ENCODE data around the gene MRPL18. TPM values are rescaled to one million over a fixed set of nuclear protein-coding genes. Genes with fewer than 3 reads are reported as not detected.
"Not testable (repeated sequence)": the region's sequence is repeated elsewhere in the genome, so short reads cannot be mapped to it uniquely, and the experiment has no call there.

Gene MRPL18
- polyA plus RNA-seq, 3 donors: 28.5 to 88.2 (median 74.1) TPM

DNA sequence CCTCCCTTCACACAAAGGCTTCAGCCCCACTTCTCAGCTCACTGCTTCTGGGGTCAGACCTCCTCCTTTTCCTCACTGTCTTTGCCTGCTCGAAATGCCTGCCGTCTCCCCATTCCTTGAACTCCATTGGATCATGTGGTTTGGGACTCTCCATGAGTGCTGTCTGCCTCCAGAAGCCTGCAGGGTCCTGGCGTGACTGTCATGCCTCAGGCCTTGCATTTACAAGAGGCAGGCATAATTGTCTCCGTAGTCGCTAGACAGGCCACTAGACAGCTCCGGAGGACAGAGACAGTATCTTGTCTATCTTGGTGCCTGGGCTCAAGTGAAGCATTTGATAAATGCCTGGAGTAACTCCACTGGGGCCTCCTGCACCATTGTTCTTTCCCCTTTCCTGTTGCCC lies 25.1 kb downstream of the MRPL18 start:
- peaks cover 9 to 14% of the 10 kb centered on the region in 2 donors for H3K4me1 ChIP-seq (ENCODE audit: control insufficient read depth in 1 of 2, insufficient read depth in 2 of 2, low read length in 2 of 2)
- H3K27ac ChIP-seq (ENCODE audit: low read depth in 1 of 2, low read length in 2 of 2): no peak overlapping the region
- no peaks in the 10 kb centered on the region for H3K36me3 ChIP-seq (replicated peaks in 1 of 2; ENCODE audit: control insufficient read depth in 1 of 2, insufficient read depth in 2 of 2, low read length in 2 of 2)
- Mint-ChIP-seq H3K4me1 (peaks cover 20% of the 10 kb centered on the region), H3K27ac (peak overlapping the region in 1 of 7 donors; percentile 49), H3K36me3 (no peaks in the 10 kb centered on the region), H3K4me3 (no peak overlapping the region), H3K27me3 (ENCODE audit: low read depth in 3 of 3) (peaks cover 2 to 8% (median 4%) of the 10 kb centered on the region in 3 donors), H3K9me3 (no peaks in the 10 kb centered on the region)
- no peak overlapping the region for H3K4me2 ChIP-seq (replicated peaks; ENCODE audit: extremely low read depth, low read length, poor library complexity, severe bottlenecking)
- DNase-seq: no peak
- H3K79me2 ChIP-seq (ENCODE audit: insufficient read depth, low read length): no peaks in the 10 kb centered on the region
- no peaks in the 10 kb centered on the region for H4K20me1 ChIP-seq (ENCODE audit: insufficient read depth, low read length)
- no peaks in the 10 kb centered on the region for H3K9me3 ChIP-seq (replicated peaks in 1 of 2; ENCODE audit: control insufficient read depth in 1 of 2, insufficient read depth in 1 of 2, low read length in 2 of 2)
- H2AFZ ChIP-seq (ENCODE audit: insufficient read depth, low read depth, low read length, poor library complexity, severe bottlenecking): no peak overlapping the region
- H3K4me3 ChIP-seq (replicated peaks in 1 of 3; ENCODE audit: low read depth in 2 of 3, low read length in 3 of 3): no peak overlapping the region
- WGBS (ENCODE audit: insufficient coverage): 100% methylated on average over 6 of the region's 6 CpGs
- no peak overlapping the region for H3K9ac ChIP-seq (ENCODE audit: insufficient read depth, low read length, poor library complexity, severe bottlenecking)
- intact Hi-C loops (cut with micrococcal nuclease): no loop called here
- TF ChIP-seq, protein P1, sequence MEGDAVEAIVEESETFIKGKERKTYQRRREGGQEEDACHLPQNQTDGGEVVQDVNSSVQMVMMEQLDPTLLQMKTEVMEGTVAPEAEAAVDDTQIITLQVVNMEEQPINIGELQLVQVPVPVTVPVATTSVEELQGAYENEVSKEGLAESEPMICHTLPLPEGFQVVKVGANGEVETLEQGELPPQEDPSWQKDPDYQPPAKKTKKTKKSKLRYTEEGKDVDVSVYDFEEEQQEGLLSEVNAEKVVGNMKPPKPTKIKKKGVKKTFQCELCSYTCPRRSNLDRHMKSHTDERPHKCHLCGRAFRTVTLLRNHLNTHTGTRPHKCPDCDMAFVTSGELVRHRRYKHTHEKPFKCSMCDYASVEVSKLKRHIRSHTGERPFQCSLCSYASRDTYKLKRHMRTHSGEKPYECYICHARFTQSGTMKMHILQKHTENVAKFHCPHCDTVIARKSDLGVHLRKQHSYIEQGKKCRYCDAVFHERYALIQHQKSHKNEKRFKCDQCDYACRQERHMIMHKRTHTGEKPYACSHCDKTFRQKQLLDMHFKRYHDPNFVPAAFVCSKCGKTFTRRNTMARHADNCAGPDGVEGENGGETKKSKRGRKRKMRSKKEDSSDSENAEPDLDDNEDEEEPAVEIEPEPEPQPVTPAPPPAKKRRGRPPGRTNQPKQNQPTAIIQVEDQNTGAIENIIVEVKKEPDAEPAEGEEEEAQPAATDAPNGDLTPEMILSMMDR (IDR thresholded peaks at IDR 0.05): no peak
- H3K27me3 ChIP-seq (ENCODE audit: control insufficient read depth in 2 of 2, insufficient read depth in 2 of 2, low read length in 2 of 2): no peaks in the 10 kb centered on the region

DNA sequence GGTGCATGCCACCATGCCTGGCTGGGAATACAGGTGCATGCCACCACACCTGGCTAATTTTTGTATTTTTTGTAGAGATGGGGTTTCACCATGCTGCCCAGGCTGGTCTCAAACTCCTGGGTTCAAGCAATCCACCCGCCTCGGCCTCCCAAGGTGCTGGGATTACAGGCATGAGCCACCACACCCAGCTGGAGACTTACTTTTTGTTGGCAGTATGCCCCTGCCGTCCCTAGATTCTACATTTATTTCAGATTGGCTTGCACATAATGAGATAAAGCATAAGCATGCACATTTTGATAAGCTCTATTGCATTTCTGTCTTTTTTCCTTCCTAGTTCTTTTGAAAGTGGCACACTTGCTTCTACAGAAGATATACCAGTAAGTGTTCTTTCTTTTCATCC lies 26.5 kb downstream of the MRPL18 start:
- H3K4me3 ChIP-seq (replicated peaks in 1 of 3; ENCODE audit: low read depth in 2 of 3, low read length in 3 of 3); H3K36me3 ChIP-seq (replicated peaks in 1 of 2; ENCODE audit: control insufficient read depth in 1 of 2, insufficient read depth in 2 of 2, low read length in 2 of 2); H4K20me1 ChIP-seq (ENCODE audit: insufficient read depth, low read length); H3K27me3 ChIP-seq (ENCODE audit: control insufficient read depth in 2 of 2, insufficient read depth in 2 of 2, low read length in 2 of 2); H3K4me2 ChIP-seq (replicated peaks; ENCODE audit: extremely low read depth, low read length, poor library complexity, severe bottlenecking); DNase-seq; intact Hi-C loops (cut with micrococcal nuclease); H2AFZ ChIP-seq (ENCODE audit: insufficient read depth, low read depth, low read length, poor library complexity, severe bottlenecking); H3K9me3 ChIP-seq (replicated peaks in 1 of 2; ENCODE audit: control insufficient read depth in 1 of 2, insufficient read depth in 1 of 2, low read length in 2 of 2); H3K79me2 ChIP-seq (ENCODE audit: insufficient read depth, low read length); H3K27me3 Mint-ChIP-seq (ENCODE audit: low read depth in 3 of 3); H3K27ac Mint-ChIP-seq; H3K4me3 Mint-ChIP-seq; H3K9ac ChIP-seq (ENCODE audit: insufficient read depth, low read length, poor library complexity, severe bottlenecking); H3K36me3 Mint-ChIP-seq; H3K9me3 Mint-ChIP-seq; H3K27ac ChIP-seq (ENCODE audit: low read depth in 1 of 2, low read length in 2 of 2): not testable (repeated sequence)
- H3K4me1 Mint-ChIP-seq: peaks cover 24% of the 10 kb centered on the region
- H3K4me1 ChIP-seq (ENCODE audit: control insufficient read depth in 1 of 2, insufficient read depth in 2 of 2, low read length in 2 of 2): peaks cover 23% of the 10 kb centered on the region in 2 donors
- WGBS (ENCODE audit: insufficient coverage): no CpG with 5 or more reads among the region's 3 CpGs

Data from CD14-positive monocyte (primary cell).